GM18526 (cell line): ENCODE measurements around the gene CRACR2B.
A peak's percentile ranks its signal among the peaks of the same experiment; 100 is the strongest.

Source experiments
- POLR2A ChIP-seq: IDR thresholded peaks from 3 replicates; pipeline ENCODE4 v1.6.1; 2011; ENCODE audit not compliant: insufficient read length; ENCODE audit errors: extremely low read depth

CRACR2B gene

GRCh38 chr11:791658-792534 lies 35.8 kb upstream of the CRACR2B start:
- no peak for TF ChIP-seq POLR2A

- no peak for TF ChIP-seq POLR2A
Measured at GRCh38 chr11:792535-792821, 35.2 kb upstream of the CRACR2B start.

- no peak for TF ChIP-seq POLR2A
Measured at GRCh38 chr11:792873-793272, 34.8 kb upstream of the CRACR2B start.

- no peak for TF ChIP-seq POLR2A
Measured at GRCh38 chr11:793556-793955, 34.2 kb upstream of the CRACR2B start.

- no peak for TF ChIP-seq POLR2A
Measured at GRCh38 chr11:794013-794765, 33.5 kb upstream of the CRACR2B start.

- TF ChIP-seq POLR2A: no peak
Measured at GRCh38 chr11:794766-795633, 32.7 kb upstream of the CRACR2B start.

GRCh38 chr11:795634-796564 lies 31.8 kb upstream of the CRACR2B start:
- TF ChIP-seq POLR2A: peak; percentile 49

- TF ChIP-seq POLR2A: peak; percentile 3
Measured at GRCh38 chr11:796565-797295, 31.0 kb upstream of the CRACR2B start.

GRCh38 chr11:797296-798092 lies 30.2 kb upstream of the CRACR2B start:
- TF ChIP-seq POLR2A: no peak

- TF ChIP-seq POLR2A: peak; percentile 66
Measured at GRCh38 chr11:798093-798713, 29.5 kb upstream of the CRACR2B start, which contains the start of gene SLC25A22. SLC25A22 (minus strand) TSS chr11:798281; CDS start chr11:795006, 3,275 bp downstream.

GRCh38 chr11:799641-800316 lies 27.9 kb upstream of the CRACR2B start:
- TF ChIP-seq POLR2A: no peak

GRCh38 chr11:800473-800872 lies 27.2 kb upstream of the CRACR2B start:
- no peak for TF ChIP-seq POLR2A
